Stimulated activated CD4-positive, alpha-beta T cell treated with anti-CD3 and anti-CD28 coated beads, Interleukin-2, amount 100 ng/mL, for 48 hours (primary cell): ENCODE data around the gene PCSK5.

ENCODE experiments used
- DNase-seq, 2 donors: peaks; one replicate each; pipeline ENCODE4 v3.0.0-alpha.2; 2020

The PCSK5 gene

GRCh38 chr9:76213751-76214150 is 323.3 kb downstream of the PCSK5 start:
- no peak for DNase-seq

GRCh38 chr9:76215066-76215465 is 324.6 kb downstream of the PCSK5 start:
- no peak for DNase-seq

DNA sequence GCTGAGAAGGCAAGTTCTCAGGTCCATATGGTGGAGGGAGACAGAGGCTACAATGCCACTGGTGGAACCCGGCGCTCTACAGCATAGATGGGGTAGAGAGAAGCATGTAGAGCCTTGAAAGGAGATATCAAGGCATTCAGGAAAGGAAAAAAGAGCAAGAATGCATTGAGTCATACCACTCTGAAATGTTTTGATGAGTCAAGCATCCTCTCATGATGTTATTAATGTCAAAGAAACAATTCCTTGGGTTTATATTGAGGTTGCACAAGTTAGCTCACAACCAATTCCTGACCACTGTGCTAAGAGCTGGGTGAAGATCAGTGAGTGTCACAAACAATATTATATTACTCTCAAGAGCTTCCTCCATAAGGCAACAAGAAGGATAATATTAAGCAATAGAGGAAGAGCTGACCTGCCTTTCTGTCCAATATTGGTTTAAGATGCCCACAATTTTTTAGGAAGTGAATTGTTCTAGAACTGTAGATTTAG is 325.7 kb downstream of the PCSK5 start:
- DNase-seq: no peak

DNA sequence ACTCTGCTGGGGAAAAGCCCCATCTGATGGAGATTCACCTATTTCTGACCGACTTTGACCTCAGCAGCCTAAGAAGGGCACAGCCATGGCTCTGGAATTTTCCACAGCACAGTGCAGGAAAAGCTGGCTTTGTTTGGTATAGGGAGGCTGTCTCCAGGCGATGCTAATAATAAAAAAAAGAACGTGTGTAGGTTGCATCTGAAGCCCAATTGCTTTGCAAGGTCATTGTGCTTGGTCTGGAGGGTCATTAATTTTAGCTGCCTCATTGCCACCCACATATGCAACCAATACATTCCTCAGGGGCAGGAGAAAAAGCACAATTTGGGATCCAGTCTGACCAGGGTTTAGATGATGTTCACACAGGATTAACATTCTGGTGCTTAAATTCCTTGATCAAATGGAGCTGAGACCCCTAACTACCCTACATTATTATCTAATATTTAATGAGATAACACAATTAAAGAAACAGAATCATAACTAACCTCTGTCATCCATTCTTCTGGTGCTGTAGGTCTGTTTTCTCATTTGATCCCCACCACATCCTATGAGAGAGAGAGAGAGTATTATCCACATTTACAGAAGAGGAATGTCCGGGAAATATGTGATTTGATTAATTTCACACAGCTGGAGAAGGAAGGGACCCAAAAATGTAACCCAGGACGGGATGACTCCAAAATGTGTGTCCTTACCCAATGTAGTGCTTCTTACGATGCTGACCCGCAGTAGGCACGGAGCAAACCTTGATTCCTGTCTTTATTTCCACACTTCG is 327.8 kb downstream of the PCSK5 start:
- no peak for DNase-seq

DNA sequence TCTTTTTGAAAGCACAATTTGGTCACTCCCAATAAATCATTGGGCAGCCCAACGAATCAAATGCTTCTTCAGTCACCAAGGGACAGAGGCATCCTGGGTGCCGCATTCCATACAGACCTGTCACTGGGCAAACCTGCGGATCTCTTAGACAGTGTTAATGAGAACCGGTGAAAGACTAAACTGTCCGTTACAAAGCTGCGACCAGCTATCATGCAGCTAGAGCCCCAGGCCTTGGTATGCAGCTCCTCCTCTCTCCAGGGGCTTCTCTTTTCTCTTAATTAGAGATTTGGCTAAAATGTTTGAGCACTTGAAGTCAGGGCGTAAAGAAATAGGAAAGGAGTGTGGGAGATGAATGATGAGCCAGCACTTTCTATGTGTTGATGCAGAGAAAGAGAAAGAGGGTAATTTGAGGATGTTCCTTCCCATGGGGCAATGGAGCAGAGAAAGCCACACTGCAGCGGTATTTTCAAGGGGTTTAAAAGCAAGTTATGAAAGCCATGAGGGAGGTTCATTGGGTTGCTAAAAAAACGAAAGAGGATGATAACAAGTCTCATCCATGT is 328.5 kb downstream of the PCSK5 start:
- DNase-seq: no peak

- DNase-seq: no peak
Measured at GRCh38 chr9:76219560-76220151, 329.2 kb downstream of the PCSK5 start.

DNA sequence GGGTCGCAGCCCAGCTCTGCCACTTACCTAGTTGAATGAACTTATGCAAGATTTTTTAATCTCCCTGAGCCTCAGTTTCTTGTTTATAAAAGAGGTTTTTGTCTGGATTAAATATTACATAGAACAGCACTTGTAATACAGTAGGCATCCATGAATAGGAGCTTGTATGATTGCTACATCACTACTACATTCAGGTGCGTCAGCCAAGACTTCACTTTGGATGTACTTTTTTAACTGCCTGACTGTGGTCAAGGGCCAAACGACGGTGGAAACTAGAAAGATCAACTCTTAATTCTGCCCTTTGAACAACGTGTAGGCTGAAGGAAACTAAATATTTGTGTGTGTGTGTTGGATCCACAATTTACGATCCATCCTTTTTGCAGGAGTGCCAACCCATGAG is 330.9 kb downstream of the PCSK5 start:
- DNase-seq: no peak

DNA sequence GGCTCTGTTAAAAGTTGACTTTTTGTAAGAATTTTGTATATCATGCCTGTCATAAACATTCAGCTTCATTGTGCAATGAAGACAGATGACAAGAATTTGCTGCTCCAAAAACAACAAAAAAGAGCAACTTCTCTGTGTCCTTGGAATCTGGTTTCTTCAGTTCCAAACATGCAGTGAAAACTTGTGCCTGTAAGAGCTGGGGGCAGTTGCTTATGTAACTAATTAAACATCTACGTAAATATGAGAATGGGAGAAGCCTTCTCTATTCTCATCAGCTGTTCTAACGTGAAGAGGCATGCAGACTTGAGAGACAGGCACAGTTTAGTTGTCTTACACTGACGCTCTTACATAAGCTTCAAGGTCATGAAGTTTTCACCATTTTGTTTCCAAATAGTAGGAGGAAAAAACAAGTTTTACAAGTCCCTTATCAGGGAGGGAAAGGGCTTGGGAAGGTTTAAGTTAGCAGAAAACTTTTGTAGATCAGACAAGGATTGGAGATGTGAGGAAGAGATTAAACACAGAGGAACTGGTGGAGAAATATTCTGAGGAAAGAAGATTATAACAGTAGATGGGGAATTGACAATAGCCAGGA is 333.4 kb downstream of the PCSK5 start:
- no peak for DNase-seq

- no peak for DNase-seq
Measured at GRCh38 chr9:76227156-76227555, 336.7 kb downstream of the PCSK5 start.

- no peak for DNase-seq
Measured at GRCh38 chr9:76231001-76231400, 340.5 kb downstream of the PCSK5 start.

DNA sequence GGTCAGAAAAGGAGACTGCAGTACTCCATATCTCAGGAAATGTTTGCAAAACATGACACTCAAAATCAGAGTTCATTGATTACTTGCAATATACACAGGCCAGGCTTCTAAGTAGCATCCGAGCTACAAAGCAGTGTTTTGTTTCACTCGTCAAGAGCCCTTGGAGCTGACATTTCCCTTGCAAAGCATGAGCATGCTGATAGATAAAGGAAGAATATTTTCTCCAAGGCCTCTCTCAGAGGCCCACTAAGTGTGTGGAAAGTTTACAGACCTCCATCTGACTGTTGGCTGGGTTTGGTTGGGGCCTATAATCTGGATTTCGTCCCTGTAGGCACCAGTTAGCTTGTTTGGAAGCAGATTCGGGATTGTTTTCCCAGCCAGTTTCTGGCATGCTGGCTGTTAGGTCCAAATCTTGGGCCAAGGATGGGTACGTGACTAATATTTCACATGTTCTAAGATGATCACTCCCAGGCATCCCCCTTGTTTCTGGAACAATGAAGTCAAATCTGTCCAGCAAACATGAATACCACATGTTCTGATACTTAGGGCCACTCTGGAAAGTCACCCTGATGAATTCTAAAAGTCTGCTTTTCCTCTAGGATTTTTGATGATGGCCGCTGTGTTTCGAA is 342.5 kb downstream of the PCSK5 start:
- DNase-seq: no peak

DNA sequence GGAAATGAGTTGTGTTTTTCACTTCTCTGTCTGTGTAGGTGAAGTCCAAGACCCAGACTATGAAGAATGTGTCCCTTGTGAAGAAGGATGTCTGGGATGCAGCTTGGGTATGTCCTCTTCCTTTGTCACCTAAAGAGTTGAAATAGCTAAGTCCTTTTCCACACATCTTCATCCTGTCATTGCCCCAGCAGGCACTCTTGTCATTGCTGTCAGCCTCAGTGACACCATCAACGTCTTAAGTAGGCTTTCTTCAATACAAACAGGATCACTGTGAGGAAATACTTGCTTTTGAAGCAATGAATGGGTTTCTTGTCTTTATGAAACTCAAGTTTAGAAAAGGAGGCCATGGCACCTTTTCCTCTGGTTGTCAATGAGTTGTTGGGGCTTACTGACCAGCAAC is 350.1 kb downstream of the PCSK5 start:
- DNase-seq: no peak

DNA sequence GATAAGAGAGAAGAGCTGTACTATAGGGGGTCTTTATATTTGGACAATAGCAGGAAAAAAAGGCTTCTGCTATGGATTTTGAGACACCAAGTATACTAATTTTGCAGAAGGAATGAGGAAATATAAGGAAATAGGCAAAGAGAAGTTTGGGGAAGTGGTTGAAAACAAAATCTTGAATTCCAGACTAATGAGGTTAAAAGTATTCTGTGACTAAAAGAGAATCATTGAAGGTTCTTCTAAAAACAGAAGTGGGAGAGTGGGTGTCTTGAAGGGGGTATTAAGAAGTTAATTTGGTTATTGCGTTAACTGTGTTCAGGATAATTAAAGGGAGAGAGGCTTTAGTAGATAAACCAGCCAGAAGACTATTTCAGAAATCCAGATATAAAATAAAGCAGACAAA is 355.0 kb downstream of the PCSK5 start:
- no peak for DNase-seq

- no peak for DNase-seq
Measured at GRCh38 chr9:76246680-76247079, 356.2 kb downstream of the PCSK5 start.

GRCh38 chr9:76247426-76247825 is 357.0 kb downstream of the PCSK5 start:
- no peak for DNase-seq

DNA sequence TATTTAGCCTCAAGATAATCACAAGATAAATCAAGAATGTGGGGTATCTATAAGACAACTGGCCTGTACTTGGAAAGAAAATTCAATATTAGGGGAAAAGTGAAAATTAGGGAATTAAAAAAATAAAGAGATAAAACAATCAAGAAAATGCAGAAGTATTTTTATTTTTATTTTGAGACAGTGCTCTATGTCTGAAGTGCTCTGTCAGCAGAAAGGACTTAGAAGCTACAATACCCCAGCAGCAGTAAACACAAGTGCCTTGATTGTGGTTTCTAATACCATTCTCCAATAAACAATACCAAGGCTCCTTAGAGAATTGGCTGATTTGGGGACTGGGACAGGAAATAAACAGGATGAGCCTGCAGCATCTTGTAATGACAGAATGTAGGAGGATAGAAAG is 358.8 kb downstream of the PCSK5 start:
- DNase-seq: no peak

- DNase-seq: no peak
Measured at GRCh38 chr9:76255781-76256455, 365.4 kb downstream of the PCSK5 start.

GRCh38 chr9:76257311-76257710 is 366.8 kb downstream of the PCSK5 start:
- no peak for DNase-seq

GRCh38 chr9:76266649-76267283 is 376.3 kb downstream of the PCSK5 start:
- DNase-seq: no peak

DNA sequence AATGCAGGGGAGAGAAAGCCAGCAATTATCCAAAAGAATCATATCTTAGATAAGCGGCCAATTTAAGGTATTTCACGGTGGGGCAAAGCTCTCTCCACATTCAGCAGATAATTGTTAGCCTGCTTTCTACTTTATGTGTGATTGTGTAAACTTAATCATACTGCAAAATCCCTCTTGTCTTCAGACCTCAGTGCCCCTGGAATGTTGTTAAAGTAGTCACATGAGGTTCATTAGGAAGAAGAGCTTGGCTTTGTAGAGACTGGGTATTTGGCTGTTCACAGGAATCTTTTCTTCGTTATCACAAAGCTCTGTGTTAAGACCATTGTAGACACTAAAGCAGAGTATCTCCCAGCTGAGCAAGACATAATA is 376.8 kb downstream of the PCSK5 start:
- DNase-seq: no peak

DNA sequence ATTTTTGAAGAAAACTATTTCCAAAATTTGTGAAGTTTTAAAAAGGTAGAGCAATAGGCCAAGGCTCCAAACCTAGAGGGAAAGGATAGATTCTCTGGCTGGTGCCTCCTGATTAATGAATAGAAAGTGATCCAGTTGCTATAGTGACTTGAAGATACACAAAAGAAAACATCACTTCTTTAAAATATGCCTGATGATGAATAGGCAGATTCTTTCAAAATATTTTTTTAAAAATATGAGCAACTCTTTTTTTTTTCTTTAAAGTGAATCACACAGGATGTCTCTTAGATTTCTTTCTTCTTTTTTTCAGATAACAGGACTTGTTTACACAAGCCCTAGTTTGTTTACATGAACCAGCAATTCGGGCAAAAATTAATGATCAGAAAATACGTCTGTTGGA is 379.3 kb downstream of the PCSK5 start:
- no peak for DNase-seq

GRCh38 chr9:76271755-76272154 is 381.3 kb downstream of the PCSK5 start:
- no peak for DNase-seq
